DOHH2 (cell line): ENCODE measurements around the gene PCDH18.

ENCODE experiments used
- H3F3A ChIP-seq: fragments of 200-600 bp; sonication (generic), shearing (Covaris generic); 2 replicates; pipeline ENCODE4 v1.6.0; 2016; ENCODE audit warnings: antibody characterized with exemption, mild to moderate bottlenecking; ENCODE audit not compliant: control insufficient read depth, insufficient read depth
- H3K27ac ChIP-seq: fragments of 200-600 bp; sonication (generic); 2 replicates; pipeline ENCODE4 v1.5.1; 2014; ENCODE audit warnings: low read depth, mild to moderate bottlenecking, low read length, moderate library complexity
- H3K27me3 ChIP-seq: fragments of 200-600 bp; sonication (generic); 2 replicates; pipeline ENCODE4 v1.6.1; 2014; ENCODE audit warnings: mild to moderate bottlenecking, low read length, mixed read lengths; ENCODE audit not compliant: control insufficient read depth
- H3K36me3 ChIP-seq: fragments of 200-600 bp; sonication (generic); 2 replicates; pipeline ENCODE4 v1.6.1; 2014; ENCODE audit warnings: mild to moderate bottlenecking, low read length, moderate library complexity, mixed read lengths; ENCODE audit not compliant: control insufficient read depth
- H3K4me1 ChIP-seq: fragments of 200-600 bp; sonication (generic); 2 replicates; pipeline ENCODE4 v1.6.1; 2014; ENCODE audit warnings: mild to moderate bottlenecking, low read length, mixed read lengths; ENCODE audit not compliant: control insufficient read depth
- H3K4me2 ChIP-seq: fragments of 200-600 bp; sonication (generic); 2 replicates; pipeline ENCODE4 v1.6.0; 2014; ENCODE audit warnings: mild to moderate bottlenecking, low read length, moderate library complexity
- H3K4me3 ChIP-seq: fragments of 200-600 bp; sonication (generic); 2 replicates; pipeline ENCODE4 v1.5.1; 2014; ENCODE audit warnings: mild to moderate bottlenecking, low read length, mixed read lengths
- H3K79me2 ChIP-seq: fragments of 200-600 bp; sonication (generic); 2 replicates; pipeline ENCODE4 v1.6.1; 2014; ENCODE audit warnings: mild to moderate bottlenecking, low read length, mixed read lengths; ENCODE audit not compliant: control insufficient read depth
- H3K9me2 ChIP-seq: fragments of 200-600 bp; sonication (generic); replicated peaks from 2 replicates; pipeline ENCODE4 v1.6.1; 2014; ENCODE audit warnings: mild to moderate bottlenecking, low read length, mixed read lengths; ENCODE audit not compliant: control insufficient read depth
- H3K9me3 ChIP-seq: fragments of 200-600 bp; sonication (generic); 2 replicates; pipeline ENCODE4 v1.6.1; 2014; ENCODE audit warnings: antibody characterized with exemption, low read length, mixed read lengths; ENCODE audit not compliant: control insufficient read depth, insufficient read depth
- H4K20me1 ChIP-seq: fragments of 200-600 bp; sonication (generic); 2 replicates; pipeline ENCODE4 v1.6.0; 2014; ENCODE audit warnings: low read depth, mild to moderate bottlenecking, antibody characterized with exemption, low read length, moderate library complexity; ENCODE audit not compliant: control insufficient read depth, insufficient read depth
- EZH2phosphoT487 ChIP-seq: fragments of 200-600 bp; sonication (generic); IDR thresholded peaks from 2 replicates; pipeline ENCODE4 v1.6.1; 2017; ENCODE audit warnings: borderline replicate concordance, mild to moderate bottlenecking, antibody characterized with exemption, low read length, moderate library complexity, mixed read lengths
- TF ChIP-seq, protein P1 (sequence below): fragments of 200-600 bp; sonication (generic); IDR thresholded peaks from one replicate; pipeline ENCODE4 v1.5.1; 2014; ENCODE audit warnings: antibody characterized with exemption, mild to moderate bottlenecking, low read depth, low read length; ENCODE audit not compliant: poor library complexity, severe bottlenecking

The PCDH18 gene

DNA sequence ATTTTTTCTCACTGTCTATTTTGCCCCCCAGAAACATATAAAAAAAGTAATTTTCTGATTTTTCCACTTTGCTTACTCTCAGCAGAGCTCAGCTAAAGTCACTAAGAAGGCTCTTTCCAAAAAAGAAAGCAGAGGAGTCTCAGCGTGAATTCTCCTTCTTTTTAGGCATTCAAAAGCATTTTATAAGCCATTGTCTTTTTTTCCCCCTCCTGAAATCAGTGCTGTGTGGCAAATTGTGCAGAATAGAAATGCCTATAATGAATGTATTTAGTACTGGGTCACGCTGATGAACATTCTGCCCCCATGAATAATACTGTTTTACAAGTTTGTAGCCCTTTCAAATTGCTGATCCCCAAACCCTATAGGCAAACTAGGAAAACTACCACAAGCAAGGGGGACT, 1.6 kb upstream of the PCDH18 start:
- TF ChIP-seq EZH2phosphoT487: no peak
- TF ChIP-seq, protein P1, sequence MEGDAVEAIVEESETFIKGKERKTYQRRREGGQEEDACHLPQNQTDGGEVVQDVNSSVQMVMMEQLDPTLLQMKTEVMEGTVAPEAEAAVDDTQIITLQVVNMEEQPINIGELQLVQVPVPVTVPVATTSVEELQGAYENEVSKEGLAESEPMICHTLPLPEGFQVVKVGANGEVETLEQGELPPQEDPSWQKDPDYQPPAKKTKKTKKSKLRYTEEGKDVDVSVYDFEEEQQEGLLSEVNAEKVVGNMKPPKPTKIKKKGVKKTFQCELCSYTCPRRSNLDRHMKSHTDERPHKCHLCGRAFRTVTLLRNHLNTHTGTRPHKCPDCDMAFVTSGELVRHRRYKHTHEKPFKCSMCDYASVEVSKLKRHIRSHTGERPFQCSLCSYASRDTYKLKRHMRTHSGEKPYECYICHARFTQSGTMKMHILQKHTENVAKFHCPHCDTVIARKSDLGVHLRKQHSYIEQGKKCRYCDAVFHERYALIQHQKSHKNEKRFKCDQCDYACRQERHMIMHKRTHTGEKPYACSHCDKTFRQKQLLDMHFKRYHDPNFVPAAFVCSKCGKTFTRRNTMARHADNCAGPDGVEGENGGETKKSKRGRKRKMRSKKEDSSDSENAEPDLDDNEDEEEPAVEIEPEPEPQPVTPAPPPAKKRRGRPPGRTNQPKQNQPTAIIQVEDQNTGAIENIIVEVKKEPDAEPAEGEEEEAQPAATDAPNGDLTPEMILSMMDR: no peak
- H3K9me3 ChIP-seq: no peaks in the 10 kb centered on the region
- no peaks in the 10 kb centered on the region for H3K36me3 ChIP-seq
- H3K27ac ChIP-seq: no peak overlapping the region
- H3K4me2 ChIP-seq: no peak overlapping the region
- no peaks in the 10 kb centered on the region for H3K27me3 ChIP-seq
- H4K20me1 ChIP-seq: no peaks in the 10 kb centered on the region
- H3K4me1 ChIP-seq: no peaks in the 10 kb centered on the region
- H3F3A ChIP-seq: no peaks in the 10 kb centered on the region
- no peaks in the 10 kb centered on the region for H3K79me2 ChIP-seq
- H3K9me2 ChIP-seq: no peaks in the 10 kb centered on the region
- H3K4me3 ChIP-seq: no peak overlapping the region

DNA sequence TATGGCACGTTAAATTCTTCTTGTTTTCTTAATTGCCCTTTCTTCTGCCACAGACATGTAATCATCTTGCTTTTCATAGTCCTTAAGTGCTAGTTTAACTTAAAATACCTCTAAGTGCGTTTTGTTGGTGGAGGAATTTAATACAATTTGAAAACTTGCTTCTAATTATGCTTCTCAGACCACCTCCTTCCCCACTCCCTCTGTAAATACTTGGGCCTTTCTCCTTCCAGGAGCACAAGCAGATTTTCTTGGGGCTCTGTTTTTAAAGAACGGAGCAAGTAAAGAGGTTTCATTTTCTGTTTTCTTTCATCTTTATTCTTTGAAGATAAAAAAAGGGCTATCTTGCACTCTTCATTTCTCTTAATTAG, 559 bp upstream of the PCDH18 start:
- no peaks in the 10 kb centered on the region for H3K9me2 ChIP-seq
- no peaks in the 10 kb centered on the region for H4K20me1 ChIP-seq
- TF ChIP-seq EZH2phosphoT487: no peak
- TF ChIP-seq, protein P1: no peak
- H3K4me1 ChIP-seq: no peaks in the 10 kb centered on the region
- no peaks in the 10 kb centered on the region for H3K27me3 ChIP-seq
- no peaks in the 10 kb centered on the region for H3F3A ChIP-seq
- H3K9me3 ChIP-seq: no peaks in the 10 kb centered on the region
- H3K4me3 ChIP-seq: no peak overlapping the region
- no peaks in the 10 kb centered on the region for H3K36me3 ChIP-seq
- no peak overlapping the region for H3K4me2 ChIP-seq
- no peaks in the 10 kb centered on the region for H3K79me2 ChIP-seq
- no peak overlapping the region for H3K27ac ChIP-seq

GRCh38 chr4:137531168-137531985, 917 bp downstream of the PCDH18 start:
- no peaks in the 10 kb centered on the region for H3K4me1 ChIP-seq
- no peak for TF ChIP-seq EZH2phosphoT487
- TF ChIP-seq, protein P1: no peak
- H3K9me2 ChIP-seq: no peaks in the 10 kb centered on the region
- no peaks in the 10 kb centered on the region for H3K36me3 ChIP-seq
- no peak overlapping the region for H3K27ac ChIP-seq
- no peaks in the 10 kb centered on the region for H3K79me2 ChIP-seq
- no peaks in the 10 kb centered on the region for H3F3A ChIP-seq
- H4K20me1 ChIP-seq: no peaks in the 10 kb centered on the region
- H3K4me3 ChIP-seq: no peak overlapping the region
- H3K27me3 ChIP-seq: no peaks in the 10 kb centered on the region
- no peaks in the 10 kb centered on the region for H3K9me3 ChIP-seq
- H3K4me2 ChIP-seq: no peak overlapping the region
